Measurements from ENCODE around the gene SPOCK1.

The SPOCK1 gene

GRCh38 chr5:137090721-137091120 is 408.4 kb downstream of the SPOCK1 start:
- in situ Hi-C loops (cut with HindIII; ENCODE audit: low sequenced_read_pairs): no loop called here

DNA sequence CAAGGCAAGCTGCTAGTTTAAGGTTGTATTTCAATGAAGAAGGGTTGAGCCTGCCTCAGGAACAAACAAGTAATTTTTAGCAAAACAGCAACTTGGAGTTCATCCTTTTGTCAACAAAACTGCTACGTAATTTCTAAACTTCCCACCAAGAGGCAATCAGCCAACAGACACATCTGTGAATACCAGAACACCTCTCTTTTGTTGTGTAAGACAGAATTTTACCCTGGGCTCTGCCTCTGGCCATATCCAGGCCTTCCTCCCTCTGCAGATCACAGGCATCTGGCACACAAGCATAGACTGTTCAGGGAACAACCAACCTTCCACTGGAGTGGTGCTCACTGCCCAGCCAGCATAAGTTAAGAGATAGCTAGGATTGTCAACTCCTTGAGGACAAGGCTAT is 409.0 kb downstream of the SPOCK1 start:
- in situ Hi-C loops (cut with HindIII; ENCODE audit: low sequenced_read_pairs): no loop called here

- in situ Hi-C loops (cut with HindIII; ENCODE audit: low sequenced_read_pairs): no loop called here
These were observed 411.0 kb downstream of the SPOCK1 start for GRCh38 chr5:137088175-137088574.

DNA sequence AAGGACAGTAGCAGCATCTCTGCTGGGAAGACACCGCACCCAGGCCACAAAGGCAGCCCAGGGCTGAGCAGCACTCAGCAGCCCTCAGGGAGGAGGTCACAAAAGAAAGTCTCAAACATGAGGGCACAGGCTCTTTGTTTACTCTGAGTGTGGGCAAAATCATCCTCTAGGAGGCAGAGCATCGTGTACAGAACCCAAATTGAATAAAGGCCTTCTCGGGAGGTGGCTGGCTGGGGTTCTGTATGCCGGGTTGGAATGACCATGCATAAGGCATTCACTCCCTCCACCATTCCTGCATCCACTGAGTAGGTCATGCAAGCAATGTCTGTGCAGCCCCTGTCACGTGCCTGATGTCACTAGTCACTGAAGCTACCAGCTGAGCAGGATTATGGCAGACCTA is 412.8 kb downstream of the SPOCK1 start:
- in situ Hi-C loops (cut with HindIII; ENCODE audit: low sequenced_read_pairs): no loop called here

DNA sequence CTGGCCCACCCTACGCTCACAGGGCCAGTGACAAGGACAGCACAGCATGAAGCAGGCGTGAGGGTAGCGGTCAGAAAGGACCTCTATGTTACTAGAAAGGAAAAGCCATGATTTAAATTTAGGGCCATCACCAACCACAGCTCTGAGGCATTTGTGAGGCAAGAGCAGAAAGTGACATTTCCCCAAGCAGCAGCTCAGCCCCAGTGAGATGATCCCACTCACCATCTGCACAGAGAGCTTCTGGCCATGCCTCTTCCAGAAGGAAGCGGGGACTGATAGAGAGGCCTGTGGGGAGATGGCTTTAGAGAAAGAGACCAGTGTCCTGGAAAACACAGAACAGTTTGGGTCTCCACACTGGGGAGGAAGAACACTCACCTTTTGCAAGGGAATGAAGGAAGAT is 413.9 kb downstream of the SPOCK1 start:
- in situ Hi-C loops (cut with HindIII; ENCODE audit: low sequenced_read_pairs): no loop called here

DNA sequence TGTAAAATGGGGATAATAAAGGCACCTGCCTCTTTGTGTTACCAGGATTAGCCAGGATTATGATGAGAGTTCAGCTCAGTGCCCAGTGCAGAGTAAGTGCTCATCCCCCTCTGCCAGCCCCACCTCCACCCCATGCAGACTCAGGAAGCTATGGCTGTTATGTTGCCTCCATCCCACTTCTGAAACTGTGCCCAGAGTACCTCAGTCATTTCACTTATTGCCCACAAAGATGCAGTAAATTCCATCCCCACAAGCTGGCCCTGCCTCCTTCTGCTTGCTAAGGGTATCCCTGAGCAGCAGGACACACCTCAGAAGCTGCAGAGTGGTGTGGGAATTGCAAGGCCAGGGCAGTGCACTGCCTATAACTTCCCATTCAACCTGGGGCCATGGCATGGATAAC is 415.1 kb downstream of the SPOCK1 start:
- in situ Hi-C loops (cut with HindIII; ENCODE audit: low sequenced_read_pairs): no loop called here

DNA sequence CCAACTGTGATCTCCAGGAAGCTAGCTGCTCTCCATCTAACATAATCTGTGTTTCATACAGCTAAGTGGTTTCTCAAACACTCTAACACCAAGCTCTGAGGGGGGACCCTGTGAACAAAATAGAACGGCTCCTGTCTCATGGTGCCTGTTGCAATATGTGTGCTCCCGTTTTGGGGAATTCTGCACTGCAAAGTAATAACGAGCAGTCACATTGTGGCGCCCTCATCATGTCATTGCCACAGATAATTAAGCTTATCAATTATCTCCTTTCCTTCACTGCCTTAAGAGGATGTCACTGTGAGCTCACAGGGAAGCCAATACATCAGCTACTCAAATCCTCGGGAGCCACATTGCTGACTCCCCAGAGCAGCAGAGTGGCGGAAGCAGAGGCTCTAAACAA is 416.2 kb downstream of the SPOCK1 start:
- in situ Hi-C loops (cut with HindIII; ENCODE audit: low sequenced_read_pairs): no loop called here

DNA sequence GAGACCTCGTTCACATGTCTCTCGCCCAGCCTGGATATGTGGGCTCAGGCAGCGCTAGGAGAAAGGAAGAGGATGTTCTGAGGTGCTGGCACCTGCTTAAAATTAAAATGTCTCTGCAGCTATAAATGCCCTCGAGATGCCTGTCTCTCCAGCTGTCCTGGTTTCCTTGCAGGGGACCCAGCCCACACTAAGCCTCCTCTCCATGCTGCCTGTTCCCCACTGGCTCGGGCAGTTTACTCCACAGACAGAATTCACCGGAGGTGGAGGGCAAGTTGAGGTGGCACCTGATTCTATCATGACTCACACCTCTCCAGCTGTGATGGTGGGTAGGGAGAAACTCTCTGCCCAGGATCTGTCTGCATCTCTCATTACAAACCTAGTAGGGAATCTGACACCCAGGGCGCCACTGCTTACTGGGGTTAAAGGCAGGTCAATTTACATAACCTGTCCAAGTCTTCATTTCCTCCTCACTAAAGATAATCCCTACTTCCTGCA is 420.9 kb downstream of the SPOCK1 start:
- in situ Hi-C loops (cut with HindIII; ENCODE audit: low sequenced_read_pairs): no loop called here

- in situ Hi-C loops (cut with HindIII; ENCODE audit: low sequenced_read_pairs): no loop called here
These were observed 423.8 kb downstream of the SPOCK1 start for GRCh38 chr5:137075163-137075970.

- in situ Hi-C loops (cut with HindIII; ENCODE audit: low sequenced_read_pairs): no loop called here
These were observed 425.9 kb downstream of the SPOCK1 start for GRCh38 chr5:137073189-137073588.

GRCh38 chr5:137072361-137073115 is 426.6 kb downstream of the SPOCK1 start:
- in situ Hi-C loops (cut with HindIII; ENCODE audit: low sequenced_read_pairs): no loop called here

DNA sequence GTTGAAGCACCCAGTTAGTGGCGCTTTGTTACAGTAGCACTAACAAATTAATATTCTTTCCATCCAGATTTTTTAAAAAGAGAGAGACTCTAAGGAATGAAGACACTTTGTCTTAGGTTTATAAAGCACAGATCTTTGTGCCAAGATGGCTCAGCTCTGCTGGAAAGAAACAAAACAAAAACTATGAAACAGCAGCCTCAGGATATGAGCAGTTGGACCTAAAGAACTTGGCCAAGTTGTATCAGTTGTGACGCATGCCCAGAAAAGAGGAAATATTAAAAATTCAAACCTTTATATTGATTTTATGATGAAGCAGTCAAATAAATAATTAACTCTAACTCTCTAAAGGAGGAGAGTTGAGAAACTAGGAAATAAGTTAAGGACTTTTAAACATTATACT is 427.2 kb downstream of the SPOCK1 start:
- in situ Hi-C loops (cut with HindIII; ENCODE audit: low sequenced_read_pairs): no loop called here

GRCh38 chr5:137071526-137071925 is 427.6 kb downstream of the SPOCK1 start:
- in situ Hi-C loops (cut with HindIII; ENCODE audit: low sequenced_read_pairs): no loop called here

DNA sequence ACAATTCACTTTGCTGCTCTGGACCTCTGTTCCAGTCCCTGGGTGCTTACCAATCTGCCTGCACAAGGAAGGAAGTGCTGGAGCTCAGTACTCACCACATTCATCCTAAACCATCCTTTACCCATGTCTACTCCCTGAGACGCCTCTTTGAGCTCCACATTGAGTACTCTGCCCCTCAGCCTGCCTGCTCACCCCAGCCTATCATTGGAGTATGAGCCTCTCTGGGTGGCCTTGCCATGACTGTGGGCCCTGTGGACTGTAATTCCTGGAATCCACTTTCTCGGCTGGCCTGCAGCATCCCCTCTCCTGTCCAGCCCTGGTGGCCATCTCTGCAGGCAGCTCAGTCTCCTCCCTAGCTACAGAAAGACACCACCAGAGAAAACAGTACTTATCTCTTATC is 428.6 kb downstream of the SPOCK1 start:
- in situ Hi-C loops (cut with HindIII; ENCODE audit: low sequenced_read_pairs): no loop called here

DNA sequence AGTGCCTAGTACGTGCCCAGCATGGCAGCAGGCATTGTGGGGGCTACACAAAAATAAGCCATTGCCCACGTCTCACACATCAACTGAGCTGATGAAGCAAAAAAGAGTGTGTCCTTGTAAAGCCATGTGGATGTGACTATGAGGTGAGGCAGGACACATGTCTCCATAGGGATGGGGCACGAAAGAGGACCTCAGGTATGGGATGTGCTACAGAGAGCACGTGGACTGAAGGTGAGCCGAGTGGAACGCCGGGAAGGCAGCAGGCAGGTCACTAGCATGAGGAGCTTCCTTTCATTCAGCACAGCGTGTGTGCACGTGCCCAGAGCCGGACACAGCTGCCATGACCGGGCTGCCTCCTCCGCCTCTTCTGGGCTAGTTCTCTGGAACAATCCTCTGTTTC is 429.8 kb downstream of the SPOCK1 start:
- in situ Hi-C loops (cut with HindIII; ENCODE audit: low sequenced_read_pairs): no loop called here

DNA sequence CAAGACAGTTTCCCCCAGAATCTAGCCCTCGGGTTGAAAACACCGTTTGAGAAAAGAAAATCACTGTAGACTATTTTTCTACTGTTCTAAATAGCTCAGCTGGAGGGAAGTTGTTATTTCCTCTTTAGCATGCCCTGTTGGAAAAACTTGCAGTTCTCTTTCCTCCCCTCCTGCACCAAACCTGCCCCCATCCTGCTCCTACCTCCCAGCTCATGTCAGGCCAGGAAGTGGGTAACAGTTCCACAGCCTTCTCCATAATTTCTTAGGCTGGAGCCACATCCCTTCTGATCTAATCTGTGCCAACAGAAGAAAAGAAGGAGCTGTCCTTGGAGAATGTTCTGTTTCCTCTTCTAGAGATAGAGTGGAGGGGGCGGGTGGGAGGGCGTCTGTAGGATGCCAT is 437.7 kb downstream of the SPOCK1 start:
- in situ Hi-C loops (cut with HindIII; ENCODE audit: low sequenced_read_pairs): no loop called here

DNA sequence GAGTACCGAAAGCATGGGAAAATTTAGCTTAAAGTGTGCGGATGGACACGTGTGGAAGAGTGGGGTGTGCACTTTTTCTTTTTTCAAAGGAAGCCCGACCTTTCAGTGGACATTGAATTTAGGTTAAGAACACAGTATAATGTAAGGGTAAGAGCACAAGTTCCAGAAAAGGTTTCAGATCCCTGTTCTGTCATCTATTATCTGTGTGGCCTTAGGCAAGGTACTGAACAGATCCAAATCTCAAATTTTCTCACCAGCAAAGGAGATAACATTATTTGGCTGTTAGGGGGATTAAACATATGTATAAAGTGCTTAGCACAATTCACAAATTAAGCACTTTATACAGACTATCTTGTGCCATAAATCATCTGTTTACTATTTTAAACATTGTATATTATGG is 441.0 kb downstream of the SPOCK1 start:
- in situ Hi-C loops (cut with HindIII; ENCODE audit: low sequenced_read_pairs): no loop called here

DNA sequence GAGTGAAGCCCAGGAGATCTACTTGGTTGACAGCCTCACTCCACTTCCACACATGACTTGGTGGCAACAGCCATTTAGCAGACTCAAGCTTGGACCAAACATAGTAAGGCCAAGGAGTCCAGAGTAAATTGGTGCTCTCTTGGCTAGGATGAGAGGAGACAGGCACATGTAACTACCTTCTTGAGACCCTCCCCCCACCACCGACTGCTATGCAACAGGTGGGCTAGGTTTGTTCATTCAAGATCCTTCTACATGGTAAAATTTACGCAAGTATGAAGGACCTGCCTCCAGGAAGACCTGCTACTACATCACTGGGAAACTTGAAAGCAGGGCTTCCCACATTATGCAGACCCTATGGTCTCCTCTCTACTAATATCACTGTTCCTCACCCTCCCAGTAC is 442.4 kb downstream of the SPOCK1 start:
- in situ Hi-C loops (cut with HindIII; ENCODE audit: low sequenced_read_pairs): no loop called here

GRCh38 chr5:137055271-137055872 is 443.8 kb downstream of the SPOCK1 start:
- in situ Hi-C loops (cut with HindIII; ENCODE audit: low sequenced_read_pairs): no loop called here

DNA sequence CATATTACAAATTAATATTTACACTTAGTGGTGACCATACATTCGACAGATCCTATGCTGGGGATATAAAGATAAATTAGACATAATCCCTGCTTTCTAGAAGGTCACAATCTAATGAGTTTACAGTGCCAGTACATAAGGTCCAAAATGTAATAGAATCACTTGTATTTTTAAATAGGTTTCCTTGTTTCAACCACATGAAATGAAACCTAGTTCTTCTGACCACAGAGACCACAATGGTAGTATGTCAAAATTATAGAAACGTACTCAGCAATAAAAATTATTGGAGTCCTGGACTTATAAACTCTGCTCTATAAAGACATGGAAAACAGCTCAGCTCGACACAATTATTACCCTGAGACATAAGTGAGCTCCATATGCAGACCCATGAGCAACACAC is 444.3 kb downstream of the SPOCK1 start:
- in situ Hi-C loops (cut with HindIII; ENCODE audit: low sequenced_read_pairs): no loop called here

DNA sequence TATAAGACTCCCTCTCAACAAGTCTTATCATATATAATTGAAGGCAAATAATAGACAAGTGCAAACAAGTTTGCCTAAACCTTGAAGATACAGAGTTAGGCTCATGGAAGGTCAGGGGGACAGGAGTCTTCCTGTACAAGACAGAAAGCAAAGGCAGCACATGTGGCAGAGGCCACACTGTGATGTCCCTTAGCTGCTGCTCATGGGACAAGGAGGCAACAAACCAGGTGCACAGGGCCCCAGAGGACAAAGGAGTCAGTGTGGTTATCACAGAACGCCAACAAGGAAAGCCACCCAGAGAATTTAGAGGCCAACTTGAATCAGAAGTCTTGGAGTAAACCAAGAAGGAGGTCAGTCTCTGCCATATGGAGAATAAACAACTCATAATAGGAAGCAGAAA is 444.8 kb downstream of the SPOCK1 start:
- in situ Hi-C loops (cut with HindIII; ENCODE audit: low sequenced_read_pairs): no loop called here

GRCh38 chr5:137051161-137051560 is 448.0 kb downstream of the SPOCK1 start:
- in situ Hi-C loops (cut with HindIII; ENCODE audit: low sequenced_read_pairs): no loop called here
